C4-2B (cell line): ENCODE data around the gene RPP14.

Source experiments
- H3K27ac ChIP-seq: fragments of 450-650 bp; 2 replicates; pipeline ENCODE4 v1.5.1; 2017
- ZFX ChIP-seq: fragments of 450-650 bp; IDR thresholded peaks from 2 replicates; pipeline ENCODE4 v1.6.1; 2017
- TF ChIP-seq, protein P1 (sequence below): fragments of 450-650 bp; conservative IDR thresholded peaks from 2 replicates; pipeline ENCODE4 v1.5.1; 2017; ENCODE audit warnings: mild to moderate bottlenecking

The RPP14 gene

DNA sequence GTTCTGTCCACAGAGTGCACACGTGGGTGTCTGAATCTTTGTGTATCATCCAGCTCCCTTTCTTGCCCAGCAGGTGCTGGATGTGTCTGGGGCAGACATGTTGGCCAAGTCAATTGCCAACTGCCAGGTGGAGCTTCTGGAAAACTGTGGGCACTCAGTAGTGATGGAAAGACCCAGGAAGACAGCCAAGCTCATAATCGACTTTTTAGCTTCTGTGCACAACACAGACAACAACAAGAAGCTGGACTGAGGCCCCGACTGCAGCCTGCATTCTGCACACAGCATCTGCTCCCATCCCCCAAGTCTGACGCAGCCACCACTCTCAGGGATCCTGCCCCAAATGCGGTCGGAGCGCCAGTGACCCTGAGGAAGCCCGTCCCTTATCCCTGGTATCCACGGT, 12.5 kb upstream of the RPP14 start:
- H3K27ac ChIP-seq, result no peak overlapping the region
- TF ChIP-seq ZFX, result no peak
- TF ChIP-seq, protein P1, sequence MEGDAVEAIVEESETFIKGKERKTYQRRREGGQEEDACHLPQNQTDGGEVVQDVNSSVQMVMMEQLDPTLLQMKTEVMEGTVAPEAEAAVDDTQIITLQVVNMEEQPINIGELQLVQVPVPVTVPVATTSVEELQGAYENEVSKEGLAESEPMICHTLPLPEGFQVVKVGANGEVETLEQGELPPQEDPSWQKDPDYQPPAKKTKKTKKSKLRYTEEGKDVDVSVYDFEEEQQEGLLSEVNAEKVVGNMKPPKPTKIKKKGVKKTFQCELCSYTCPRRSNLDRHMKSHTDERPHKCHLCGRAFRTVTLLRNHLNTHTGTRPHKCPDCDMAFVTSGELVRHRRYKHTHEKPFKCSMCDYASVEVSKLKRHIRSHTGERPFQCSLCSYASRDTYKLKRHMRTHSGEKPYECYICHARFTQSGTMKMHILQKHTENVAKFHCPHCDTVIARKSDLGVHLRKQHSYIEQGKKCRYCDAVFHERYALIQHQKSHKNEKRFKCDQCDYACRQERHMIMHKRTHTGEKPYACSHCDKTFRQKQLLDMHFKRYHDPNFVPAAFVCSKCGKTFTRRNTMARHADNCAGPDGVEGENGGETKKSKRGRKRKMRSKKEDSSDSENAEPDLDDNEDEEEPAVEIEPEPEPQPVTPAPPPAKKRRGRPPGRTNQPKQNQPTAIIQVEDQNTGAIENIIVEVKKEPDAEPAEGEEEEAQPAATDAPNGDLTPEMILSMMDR, result no peak

DNA sequence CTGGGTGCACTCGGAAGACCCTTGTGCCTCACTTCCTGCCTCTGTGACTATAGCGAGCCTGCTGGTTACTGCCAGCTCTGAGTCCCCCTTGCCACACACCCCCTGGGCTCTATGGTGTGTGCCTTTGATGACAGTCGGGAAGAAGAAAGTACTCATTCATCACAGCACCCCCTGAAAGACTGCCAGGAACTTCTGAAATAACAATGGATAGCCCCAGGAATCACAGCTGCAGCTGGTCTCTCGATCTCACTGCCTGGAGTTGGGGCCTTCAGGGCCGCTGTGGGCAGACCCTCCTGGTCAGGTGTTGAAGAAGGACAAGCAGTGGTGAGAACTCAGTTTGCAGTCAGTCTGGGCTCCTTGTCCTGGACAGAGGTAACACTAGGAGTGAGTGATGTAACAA, 9.8 kb upstream of the RPP14 start:
- TF ChIP-seq ZFX, result no peak
- TF ChIP-seq, protein P1, result no peak
- H3K27ac ChIP-seq, result no peak overlapping the region

DNA sequence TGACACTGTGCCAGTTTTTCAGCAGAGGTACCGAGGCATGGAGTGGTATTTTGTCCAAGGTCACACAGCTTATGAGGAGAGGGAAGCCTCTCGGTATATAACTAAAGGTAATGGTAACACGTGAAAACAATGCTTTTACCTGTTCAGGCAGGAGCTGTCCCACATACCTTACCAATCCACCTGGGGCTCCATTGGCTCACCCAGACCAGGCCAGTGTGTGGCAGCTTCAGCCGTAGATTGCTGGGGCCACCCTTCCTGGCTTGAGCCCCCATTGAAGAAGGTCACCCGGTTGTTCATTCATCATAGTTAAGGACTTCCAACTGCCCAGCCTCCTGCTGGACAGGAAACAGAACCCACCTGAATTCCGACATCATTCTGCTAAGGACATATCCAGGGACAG, 9.2 kb upstream of the RPP14 start:
- no peak overlapping the region for H3K27ac ChIP-seq
- TF ChIP-seq ZFX, result no peak
- TF ChIP-seq, protein P1, result no peak

DNA sequence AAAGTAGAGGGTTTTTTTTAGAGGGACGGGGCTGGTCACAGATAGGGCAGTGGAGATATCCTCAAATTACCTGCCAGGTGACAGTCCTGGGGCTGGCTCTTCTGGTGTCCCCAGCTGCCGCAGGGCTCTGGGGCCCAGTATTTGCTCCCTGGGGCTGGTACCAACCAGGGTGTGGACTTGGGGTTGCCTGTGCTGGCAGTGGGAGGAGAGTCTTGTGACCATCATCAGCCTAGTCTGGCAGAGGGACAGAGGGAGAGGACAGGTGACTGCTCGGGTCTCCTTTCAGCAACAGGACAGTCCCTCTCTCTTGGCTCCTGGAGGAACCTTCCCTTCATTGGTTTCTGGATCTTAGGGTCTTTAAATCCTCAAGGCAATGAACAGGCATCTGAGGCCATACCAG, 7.9 kb upstream of the RPP14 start:
- no peak for TF ChIP-seq ZFX
- TF ChIP-seq, protein P1, result no peak
- no peak overlapping the region for H3K27ac ChIP-seq

DNA sequence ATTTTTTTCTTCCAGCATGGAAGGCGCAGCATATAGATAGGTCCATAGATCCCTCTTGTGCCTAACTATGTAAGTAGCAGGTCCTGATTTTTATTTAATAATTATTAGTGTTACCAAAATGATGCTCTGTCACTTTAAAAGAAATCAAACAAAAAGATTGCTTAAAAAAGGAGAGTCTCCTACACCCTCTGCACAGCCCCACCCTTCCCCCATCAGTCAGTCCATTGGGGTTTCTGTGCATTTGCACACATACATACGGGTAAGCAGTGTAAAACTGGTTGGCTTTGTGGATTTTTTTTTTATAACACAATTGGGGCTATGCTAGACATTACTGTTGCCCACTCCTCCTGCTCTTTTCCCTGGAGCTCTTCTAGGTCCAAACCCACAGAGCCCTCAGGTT, 7.0 kb upstream of the RPP14 start:
- no peak overlapping the region for H3K27ac ChIP-seq
- TF ChIP-seq, protein P1, result no peak
- TF ChIP-seq ZFX, result no peak

DNA sequence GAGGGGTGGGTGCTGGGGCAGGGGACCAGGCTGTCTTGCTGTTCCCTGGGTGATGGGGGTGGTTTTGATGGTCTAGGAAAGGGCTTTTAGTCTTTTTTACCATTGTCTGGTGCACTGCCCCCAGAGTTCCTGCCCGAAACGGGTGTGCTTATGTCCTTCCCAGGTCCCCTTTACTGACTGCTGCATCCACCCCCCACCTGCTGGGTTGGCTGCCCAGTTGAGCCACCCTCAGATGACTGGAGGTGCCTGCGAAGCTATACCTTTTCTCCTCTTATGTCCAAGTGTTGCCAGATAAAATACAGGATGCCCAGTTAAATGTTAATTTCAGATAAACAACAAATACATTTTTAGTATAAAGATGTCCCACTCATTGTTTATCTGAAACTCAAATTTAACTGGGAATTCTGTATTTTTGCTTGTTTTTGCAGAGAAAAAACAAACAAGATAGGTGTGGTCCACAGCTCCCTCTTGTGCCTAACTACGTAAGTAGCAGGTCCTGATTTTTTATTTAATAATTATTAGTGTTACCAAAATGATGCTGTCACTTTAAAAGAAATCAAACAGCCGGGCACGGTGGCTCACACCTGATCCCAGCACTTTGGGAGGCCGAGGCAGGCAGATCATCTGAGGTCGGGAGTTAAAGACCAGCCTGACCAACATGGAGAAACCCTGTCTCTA, 6.1 kb upstream of the RPP14 start:
- no peak overlapping the region for H3K27ac ChIP-seq
- TF ChIP-seq ZFX, result no peak
- TF ChIP-seq, protein P1, result peak; percentile 74

DNA sequence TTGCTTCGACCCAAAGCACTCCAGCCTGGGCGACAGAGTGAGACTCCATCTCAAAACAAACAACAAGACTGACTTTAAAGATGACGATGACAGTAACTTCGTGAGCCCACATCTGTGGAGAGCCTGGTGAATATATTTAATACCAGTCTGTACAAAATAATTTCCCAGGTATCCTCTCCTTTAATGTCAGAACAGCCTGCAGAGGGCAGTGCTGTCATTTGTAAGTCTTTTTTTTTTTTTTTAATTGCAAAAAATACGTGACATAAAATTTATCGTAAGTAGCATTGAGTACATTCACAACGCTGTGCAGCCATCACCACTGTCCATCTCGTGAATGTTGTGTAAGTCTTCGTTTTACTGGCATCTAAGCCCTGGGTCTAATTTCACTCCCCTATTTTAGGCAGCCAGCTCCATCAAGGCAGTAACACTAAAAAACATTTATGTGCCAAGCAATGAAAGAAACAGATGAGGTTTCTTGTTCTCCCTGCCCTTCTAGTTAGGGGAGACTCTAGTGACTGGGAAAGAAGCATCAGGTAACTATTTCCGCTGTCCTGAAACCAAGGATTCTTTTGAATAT, 1.7 kb downstream of the RPP14 start:
- no peak for TF ChIP-seq ZFX
- TF ChIP-seq, protein P1, result peak; percentile 73
- H3K27ac ChIP-seq, result peak overlapping the region; percentile 93
